Right hindlimb (tissue), 1 donor: ENCODE measurements around the gene MDM1.

Source experiments
- DNase-seq: peaks from one replicate; pipeline ENCODE4 v3.0.0-alpha.2; 2018

The MDM1 gene

DNA sequence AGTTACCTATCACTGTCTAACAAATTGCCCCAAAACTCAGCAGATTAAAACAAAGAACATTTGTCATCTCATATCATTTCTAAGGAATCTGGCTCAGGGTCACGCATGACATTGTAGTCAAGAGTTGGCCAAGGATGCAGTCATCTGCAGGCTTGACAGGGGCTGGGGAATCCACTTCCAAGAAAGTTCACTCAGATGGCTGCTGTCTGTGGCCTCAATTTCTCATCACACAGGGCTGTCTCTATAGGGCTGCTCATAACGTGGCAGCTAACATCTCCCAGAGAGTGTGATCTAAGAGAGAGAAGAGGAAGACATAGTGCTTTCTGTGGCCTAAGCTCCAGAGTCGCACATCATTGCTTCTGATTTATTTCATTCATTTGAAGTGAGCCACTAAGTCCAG, 61.8 kb downstream of the MDM1 start:
- DNase-seq = no peak

DNA sequence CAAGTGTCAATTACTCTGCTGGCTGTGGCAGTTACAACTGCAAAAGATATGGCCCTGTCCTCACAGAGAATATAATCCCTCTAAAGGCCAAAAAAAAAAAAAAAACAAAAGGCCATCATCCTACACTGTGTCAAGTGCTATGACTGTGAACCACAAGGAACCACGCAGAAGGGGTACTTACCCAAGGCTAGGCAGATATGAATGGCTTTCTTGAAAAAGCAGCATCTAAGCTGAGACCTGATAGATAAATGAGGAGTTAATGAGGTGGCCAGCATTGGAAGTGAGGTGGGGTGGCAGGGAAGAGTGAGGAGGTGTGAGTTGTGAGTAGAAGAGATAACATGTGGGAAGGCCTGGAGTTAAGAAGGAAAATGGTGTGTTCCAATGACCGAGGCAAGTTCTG, 62.4 kb downstream of the MDM1 start:
- DNase-seq = no peak

DNA sequence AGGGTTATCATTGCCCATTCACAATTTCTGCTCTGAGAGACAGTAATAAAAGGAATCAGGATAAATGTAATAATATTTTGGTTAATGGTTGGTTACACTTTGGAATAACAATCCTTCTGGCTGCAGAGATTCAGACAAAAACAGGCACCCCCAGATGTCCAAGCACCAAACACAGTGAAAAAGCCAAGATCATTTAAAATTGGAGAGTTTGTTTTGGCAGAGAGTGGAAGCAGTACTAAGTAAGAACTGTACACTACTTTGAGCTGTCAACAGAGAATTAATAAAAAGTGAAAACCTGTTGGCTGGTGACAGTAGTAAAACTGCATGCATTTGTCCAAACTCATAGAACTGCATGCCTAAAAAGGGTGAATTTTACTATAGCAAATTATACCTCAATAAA, 63.2 kb downstream of the MDM1 start:
- DNase-seq = no peak

DNA sequence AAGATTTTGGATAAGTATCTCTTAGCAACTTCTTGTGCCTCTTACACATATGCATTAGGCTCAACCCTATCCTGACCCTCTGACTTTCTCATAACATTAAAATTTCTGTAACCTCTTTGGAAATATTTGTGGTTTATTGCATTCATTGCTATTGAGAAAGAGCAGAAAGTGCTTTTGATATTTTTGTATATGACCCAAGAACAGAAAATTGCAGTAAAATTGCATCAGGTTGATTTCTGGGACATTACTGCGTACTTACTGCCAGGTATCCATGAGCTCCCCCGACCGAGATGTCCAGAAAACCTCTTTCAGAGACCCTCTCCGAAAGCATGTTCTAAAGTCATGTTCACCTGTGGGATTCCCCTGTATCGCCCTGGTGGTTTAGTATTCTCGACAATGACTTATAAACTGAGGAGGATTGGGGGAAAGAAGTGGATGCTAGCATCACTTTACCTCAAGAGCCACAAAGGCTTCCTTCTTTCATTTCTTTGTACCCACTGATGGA, 64.2 kb downstream of the MDM1 start:
- DNase-seq = no peak

- no peak for DNase-seq
These were observed 67.3 kb downstream of the MDM1 start for GRCh38 chr12:68264857-68265256.

- DNase-seq = no peak
These were observed 67.9 kb downstream of the MDM1 start for GRCh38 chr12:68264158-68264855.

- DNase-seq = no peak
These were observed 68.8 kb downstream of the MDM1 start for GRCh38 chr12:68263366-68263765.

DNA sequence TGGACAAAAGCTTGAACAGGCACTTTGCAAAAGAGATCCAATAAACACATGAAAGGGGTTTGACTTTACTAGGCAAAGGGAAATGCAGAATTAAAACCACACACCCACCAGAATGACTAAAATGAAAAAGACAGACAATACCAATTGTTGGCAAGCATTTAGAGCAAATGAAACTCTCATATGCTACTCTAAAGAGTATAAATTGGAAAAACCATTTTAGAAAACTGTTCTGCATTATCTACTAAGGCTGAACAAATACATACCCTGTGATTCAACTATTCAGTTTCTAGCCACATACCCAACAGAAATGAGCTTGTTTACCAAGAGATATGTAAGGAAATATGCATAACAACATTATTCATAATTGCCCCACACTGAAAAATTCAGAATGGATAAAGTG, 70.3 kb downstream of the MDM1 start:
- DNase-seq = no peak

DNA sequence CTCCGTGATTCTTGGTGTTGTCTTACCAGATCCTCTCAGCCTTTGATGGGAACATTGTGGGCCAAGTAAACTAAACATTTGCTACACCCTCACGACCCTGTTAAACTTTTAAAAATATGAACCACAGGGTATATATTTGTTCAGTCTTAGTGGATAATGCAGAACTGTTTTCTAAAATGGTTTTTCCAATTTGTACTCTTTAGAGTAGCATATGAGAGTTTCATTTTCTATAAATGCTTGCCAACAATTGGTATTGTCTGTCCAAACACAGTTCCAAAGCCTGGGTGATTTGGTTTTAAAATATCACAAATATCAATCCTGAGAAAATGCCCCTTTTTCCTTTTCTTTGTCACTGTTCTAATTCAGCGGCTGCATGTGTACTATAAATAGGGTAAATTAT, 72.0 kb downstream of the MDM1 start:
- no peak for DNase-seq

DNA sequence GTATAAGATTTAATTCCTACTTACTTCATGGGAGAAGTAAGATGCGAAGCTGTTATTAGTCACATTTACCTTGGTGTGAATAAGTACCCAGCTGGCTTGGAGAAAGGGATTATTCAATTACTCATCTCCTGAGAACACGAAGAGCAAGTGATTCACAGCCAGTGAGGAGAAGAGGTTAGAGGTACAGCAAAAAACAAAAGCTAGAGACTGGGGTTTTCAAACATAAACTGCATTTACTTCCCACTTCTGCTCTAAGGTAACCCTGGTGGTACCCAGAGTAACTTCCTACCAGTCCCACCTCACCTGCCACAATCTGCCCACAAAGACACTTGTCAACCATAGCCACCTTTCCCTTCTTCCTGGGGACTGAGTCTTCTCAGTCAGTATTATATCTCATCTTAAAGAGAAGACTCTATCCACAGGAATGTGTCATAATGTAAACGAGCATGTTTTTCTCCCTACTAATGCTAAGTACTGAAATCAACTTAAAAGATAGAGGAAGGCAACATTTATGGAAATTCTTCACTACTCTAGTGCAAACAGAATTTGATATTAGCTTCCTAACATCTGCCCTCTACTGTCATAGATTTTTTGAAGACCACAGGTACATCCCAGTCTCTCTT, 72.7 kb downstream of the MDM1 start:
- DNase-seq = no peak

DNA sequence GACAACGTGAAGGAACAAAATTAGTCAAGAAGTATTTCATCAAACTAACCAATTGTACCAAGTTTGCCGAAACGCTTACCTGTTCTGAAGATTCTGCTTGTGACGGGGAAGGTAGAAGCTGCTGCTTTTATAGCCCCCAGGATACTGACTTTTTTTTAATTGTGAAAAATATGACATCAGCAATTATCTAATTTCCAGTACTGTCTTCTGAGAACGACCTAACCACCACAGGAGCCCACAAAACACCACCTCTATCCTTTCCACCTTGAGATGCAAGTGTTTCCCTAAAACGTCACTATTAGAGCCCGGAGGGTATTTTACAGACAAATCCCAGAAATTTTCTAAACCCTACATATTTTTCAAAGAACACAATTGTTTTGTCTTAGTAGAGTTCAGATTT, 78.7 kb downstream of the MDM1 start, which contains the start of gene IL22:
TSS of gene IL22 (minus strand) at position 101 of the 400 bp plus-strand sequence. CDS start 156 bp downstream, outside the sequence.
- no peak for DNase-seq

DNA sequence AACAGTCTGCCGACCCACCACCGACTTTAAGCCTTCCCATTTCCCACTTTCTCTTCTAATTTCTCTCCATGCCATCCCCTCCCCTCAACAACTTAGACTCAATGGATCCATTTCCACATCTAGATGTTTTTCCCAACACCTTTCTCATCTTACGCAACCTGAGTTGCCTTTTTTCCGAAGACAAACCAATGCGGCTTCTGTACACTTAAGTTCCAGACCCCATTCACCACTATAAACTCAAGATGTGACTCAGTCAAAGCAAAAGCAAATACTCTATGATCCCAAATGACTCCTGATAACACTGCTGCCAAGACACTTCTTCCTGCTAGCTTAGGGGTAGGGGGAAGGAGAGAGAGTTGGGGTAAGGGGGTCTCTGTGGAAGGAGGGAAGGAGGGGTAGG, 80.1 kb downstream of the MDM1 start:
- DNase-seq = no peak

GRCh38 chr12:68250454-68250853, 81.7 kb downstream of the MDM1 start:
- no peak for DNase-seq

DNA sequence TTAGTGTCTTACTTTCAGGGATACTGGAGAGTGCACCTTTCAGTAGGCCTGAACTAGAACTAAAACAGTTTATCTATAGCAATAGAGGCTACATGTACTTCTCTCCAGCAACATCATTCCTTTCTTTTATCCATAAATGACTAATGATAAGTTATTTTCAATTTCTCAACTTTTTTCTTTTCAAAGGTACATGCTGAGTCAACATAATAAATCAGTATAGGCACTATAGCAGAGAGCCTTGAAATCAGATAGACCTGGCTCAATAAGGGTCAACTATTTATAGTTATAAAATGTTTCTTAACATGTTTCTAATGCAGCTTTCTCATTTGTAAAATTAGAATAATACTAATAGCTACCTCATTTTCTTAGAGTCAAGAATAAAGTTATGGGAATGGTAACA, 84.4 kb downstream of the MDM1 start:
- no peak for DNase-seq

- DNase-seq = no peak
These were observed 85.8 kb downstream of the MDM1 start for GRCh38 chr12:68246350-68246749.

DNA sequence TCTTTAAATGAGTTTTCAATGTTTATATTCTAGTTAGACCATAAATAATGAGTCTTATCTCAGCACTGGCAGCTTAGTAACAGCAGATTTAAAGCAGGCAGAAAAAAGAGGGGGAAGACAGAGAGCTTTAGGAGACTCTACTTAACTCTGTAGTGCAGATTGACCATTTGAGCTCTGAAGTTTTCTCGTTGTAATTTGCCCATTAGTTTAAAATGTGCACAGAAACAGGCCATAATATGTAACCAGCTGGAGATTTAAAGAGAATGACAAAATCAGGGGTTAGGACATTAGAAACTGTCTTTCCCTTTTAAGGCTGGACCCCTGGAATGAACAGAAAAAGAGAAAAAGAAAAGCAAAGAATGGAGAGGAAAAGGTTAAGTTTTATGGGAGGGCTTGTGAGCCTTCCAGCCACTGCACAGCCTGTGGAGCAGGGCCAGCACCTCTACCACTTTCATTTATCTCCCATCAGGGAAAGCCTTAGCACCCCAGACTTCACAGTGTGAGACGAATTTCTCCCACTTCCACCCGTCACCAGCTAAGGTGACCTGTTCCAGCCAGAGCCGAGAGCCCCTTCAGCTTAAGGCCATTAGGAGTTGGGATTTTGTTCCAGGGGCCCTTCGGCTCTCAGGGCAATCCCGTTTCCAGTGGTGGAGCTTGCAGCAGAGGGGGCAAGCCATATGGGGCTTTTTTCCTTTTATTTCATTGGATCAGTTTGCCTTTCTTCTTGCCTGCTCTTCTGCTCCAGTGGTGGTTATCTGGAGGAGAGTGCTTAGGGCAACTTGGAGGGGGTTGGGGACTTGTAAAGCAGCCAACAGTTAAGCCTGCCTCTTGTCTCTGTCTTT, 86.8 kb downstream of the MDM1 start:
- peak; percentile 47 for DNase-seq
